ENCODE results near the gene BID. TPM values are rescaled to one million over a fixed set of nuclear protein-coding genes. Genes with fewer than 3 reads are reported as not detected.

BID gene
- total and polyA plus RNA-seq, 4 experiments from 2014 or later = 22.0 to 104 (median 47.7) TPM

GRCh38 chr22:17761138-17761488 lies 13.2 kb downstream of the BID start:
- peaks cover 4% of the 10 kb centered on the region for H3K4me1 ChIP-seq (ENCODE audit: insufficient read depth, low read length)
- no peaks in the 10 kb centered on the region for H3K36me3 ChIP-seq (ENCODE audit: insufficient read depth, low read length)
- H3K9me3 ChIP-seq (ENCODE audit: control insufficient read depth in 1 of 2, low read length in 2 of 2) = no peaks in the 10 kb centered on the region
- no peaks in the 10 kb centered on the region for H3K27me3 ChIP-seq (ENCODE audit: insufficient read depth, low read length)
- H3K36me3 Mint-ChIP-seq = peaks cover 0 to 4% of the 10 kb centered on the region in 2 donors
- no peak for DNase-seq
- no peaks in the 10 kb centered on the region for H3K9me3 Mint-ChIP-seq
- ChIA-PET CTCF (ENCODE audit: partially characterized antibody) (interaction anchor here (2.8 kb wide), 1 partner anchor 25 kb away, joined by 7 read pairs; no protein-coding TSS in a partner anchor), POLR2A (ENCODE audit: partially characterized antibody) (interaction anchor here (0.7 kb wide), 1 partner anchor 263 kb away, joined by 4 read pairs; no protein-coding TSS in a partner anchor)
- intact Hi-C loops (cut with micrococcal nuclease) = no loop called here
- no peak overlapping the region for H3K27ac ChIP-seq (ENCODE audit: low read depth, low read length)
- no peak overlapping the region for H3K4me3 ChIP-seq (ENCODE audit: low read length in 2 of 2)
- H3K27me3 Mint-ChIP-seq = no peaks in the 10 kb centered on the region
- peak overlapping the region in 1 of 7 donors; percentile 18 for H3K27ac Mint-ChIP-seq
- peaks cover 18 to 45% (median 23%) of the 10 kb centered on the region in 4 donors for H3K4me1 Mint-ChIP-seq
- H3K4me3 Mint-ChIP-seq = no peak overlapping the region

- Histone ChIP-seq H3K9me3 (ENCODE audit: control insufficient read depth in 1 of 2, low read length in 2 of 2) (no peaks in the 10 kb centered on the region), H3K27ac (ENCODE audit: low read depth, low read length) (no peak overlapping the region), H3K4me1 (ENCODE audit: insufficient read depth, low read length) (no peaks in the 10 kb centered on the region), H3K36me3 (ENCODE audit: insufficient read depth, low read length) (no peaks in the 10 kb centered on the region), H3K4me3 (ENCODE audit: low read length in 2 of 2) (no peak overlapping the region), H3K27me3 (ENCODE audit: insufficient read depth, low read length) (no peaks in the 10 kb centered on the region)
- Mint-ChIP-seq H3K27ac (peak overlapping the region in 3 of 7 donors; percentile 27 to 67 (median 42)), H3K9me3 (no peaks in the 10 kb centered on the region), H3K27me3 (no peaks in the 10 kb centered on the region), H3K4me3 (no peak overlapping the region), H3K36me3 (no peaks in the 10 kb centered on the region), H3K4me1 (peaks cover 9 to 25% (median 10%) of the 10 kb centered on the region in 4 donors)
- ChIA-PET POLR2A (ENCODE audit: partially characterized antibody) (interaction anchor here (0.6 kb wide), 1 partner anchor 30 kb away, joined by 3 read pairs; no protein-coding TSS in a partner anchor), CTCF (ENCODE audit: partially characterized antibody) (interaction anchor here (1.2 to 1.9 kb wide), 5 partner anchors 10 to 33 kb away, joined by 3 to 20 read pairs (median 9); no protein-coding TSS in a partner anchor)
- intact Hi-C loops (cut with micrococcal nuclease) = loop anchor here (1.0 kb wide), 1 partner anchor 31 kb away; no protein-coding TSS in a partner anchor
- DNase-seq = peak in 1 of 5 donors; percentile 16
These were observed 19.9 kb downstream of the BID start for GRCh38 chr22:17754233-17754925.

GRCh38 chr22:17753401-17753989 lies 20.8 kb downstream of the BID start:
- H3K36me3 Mint-ChIP-seq = no peaks in the 10 kb centered on the region
- no peaks in the 10 kb centered on the region for H3K27me3 ChIP-seq (ENCODE audit: insufficient read depth, low read length)
- H3K4me1 ChIP-seq (ENCODE audit: insufficient read depth, low read length) = no peaks in the 10 kb centered on the region
- DNase-seq = no peak
- H3K4me3 Mint-ChIP-seq = no peak overlapping the region
- no peak overlapping the region for H3K27ac ChIP-seq (ENCODE audit: low read depth, low read length)
- H3K27ac Mint-ChIP-seq = no peak overlapping the region
- H3K9me3 ChIP-seq (ENCODE audit: control insufficient read depth in 1 of 2, low read length in 2 of 2) = no peaks in the 10 kb centered on the region
- no peak overlapping the region for H3K4me3 ChIP-seq (ENCODE audit: low read length in 2 of 2)
- ChIA-PET POLR2A (ENCODE audit: partially characterized antibody) (no interaction called here), CTCF (ENCODE audit: partially characterized antibody) (interaction anchor here (0.7 to 1.9 kb wide), 4 partner anchors 15 to 271 kb away, joined by 3 to 20 read pairs (median 10); partner anchors contain the start of gene MICAL3)
- no peaks in the 10 kb centered on the region for H3K36me3 ChIP-seq (ENCODE audit: insufficient read depth, low read length)
- no peaks in the 10 kb centered on the region for H3K9me3 Mint-ChIP-seq
- H3K4me1 Mint-ChIP-seq = peaks cover 9 to 23% (median 10%) of the 10 kb centered on the region in 4 donors
- H3K27me3 Mint-ChIP-seq = no peaks in the 10 kb centered on the region
- intact Hi-C loops (cut with micrococcal nuclease) = no loop called here

- H3K4me3 Mint-ChIP-seq = no peak overlapping the region
- no peaks in the 10 kb centered on the region for H3K27me3 ChIP-seq (ENCODE audit: insufficient read depth, low read length)
- peaks cover 0 to 2% (median 0%) of the 10 kb centered on the region in 8 donors for H3K9me3 Mint-ChIP-seq
- peak overlapping the region in 3 of 7 donors; percentile 14 to 60 (median 35) for H3K27ac Mint-ChIP-seq
- DNase-seq = no peak
- no peak overlapping the region for H3K27ac ChIP-seq (ENCODE audit: low read depth, low read length)
- ChIA-PET CTCF (ENCODE audit: partially characterized antibody) (interaction anchor here (0.9 to 1.5 kb wide), 3 partner anchors 9 to 326 kb away, joined by 3 to 17 read pairs (median 12); no protein-coding TSS in a partner anchor), POLR2A (ENCODE audit: partially characterized antibody) (no interaction called here)
- peaks cover 7 to 14% (median 8%) of the 10 kb centered on the region in 4 donors for H3K4me1 Mint-ChIP-seq
- no peaks in the 10 kb centered on the region for H3K27me3 Mint-ChIP-seq
- peaks cover 0 to 5% of the 10 kb centered on the region in 2 donors for H3K36me3 Mint-ChIP-seq
- no peaks in the 10 kb centered on the region for H3K9me3 ChIP-seq (ENCODE audit: control insufficient read depth in 1 of 2, low read length in 2 of 2)
- H3K4me3 ChIP-seq (ENCODE audit: low read length in 2 of 2) = no peak overlapping the region
- no peaks in the 10 kb centered on the region for H3K4me1 ChIP-seq (ENCODE audit: insufficient read depth, low read length)
- H3K36me3 ChIP-seq (ENCODE audit: insufficient read depth, low read length) = no peaks in the 10 kb centered on the region
- intact Hi-C loops (cut with micrococcal nuclease) = no loop called here
These were observed 22.7 kb downstream of the BID start for GRCh38 chr22:17751596-17751995.

- Histone ChIP-seq H3K27me3 (ENCODE audit: insufficient read depth, low read length) (no peaks in the 10 kb centered on the region), H3K4me1 (ENCODE audit: insufficient read depth, low read length) (no peaks in the 10 kb centered on the region), H3K27ac (ENCODE audit: low read depth, low read length) (no peak overlapping the region), H3K4me3 (ENCODE audit: low read length in 2 of 2) (no peak overlapping the region), H3K9me3 (ENCODE audit: control insufficient read depth in 1 of 2, low read length in 2 of 2) (no peaks in the 10 kb centered on the region), H3K36me3 (ENCODE audit: insufficient read depth, low read length) (no peaks in the 10 kb centered on the region)
- Mint-ChIP-seq H3K27me3 (no peaks in the 10 kb centered on the region), H3K36me3 (peaks cover 0 to 9% of the 10 kb centered on the region in 2 donors), H3K27ac (peak overlapping the region in 2 of 7 donors; percentile 12 to 42), H3K4me3 (no peak overlapping the region), H3K9me3 (peaks cover 0 to 2% (median 0%) of the 10 kb centered on the region in 8 donors), H3K4me1 (peaks cover 7 to 14% (median 8%) of the 10 kb centered on the region in 4 donors)
- ChIA-PET CTCF (ENCODE audit: partially characterized antibody) (interaction anchor here (1.3 to 15.7 kb wide), 2 partner anchors 9 to 38 kb away, joined by 3 to 240 read pairs; no protein-coding TSS in a partner anchor), POLR2A (ENCODE audit: partially characterized antibody) (no interaction called here)
- intact Hi-C loops (cut with micrococcal nuclease) = no loop called here
- DNase-seq = no peak
These were observed 24.5 kb downstream of the BID start for GRCh38 chr22:17749605-17750395.

- no peaks in the 10 kb centered on the region for H3K27me3 ChIP-seq (ENCODE audit: insufficient read depth, low read length)
- CTCF ChIA-PET (ENCODE audit: partially characterized antibody) = interaction anchor here (1.3 to 15.7 kb wide), 2 partner anchors 8 to 39 kb away, joined by 3 to 240 read pairs; no protein-coding TSS in a partner anchor
- intact Hi-C loops (cut with micrococcal nuclease) = no loop called here
- no peak overlapping the region for H3K27ac ChIP-seq (ENCODE audit: low read depth, low read length)
- no peak for DNase-seq
- H3K4me1 Mint-ChIP-seq = peaks cover 5 to 15% (median 7%) of the 10 kb centered on the region in 4 donors
- no peak overlapping the region for H3K4me3 ChIP-seq (ENCODE audit: low read length in 2 of 2)
- POLR2A ChIA-PET (ENCODE audit: partially characterized antibody) = no interaction called here
- peaks cover 0 to 2% (median 0%) of the 10 kb centered on the region in 8 donors for H3K9me3 Mint-ChIP-seq
- no peaks in the 10 kb centered on the region for H3K36me3 ChIP-seq (ENCODE audit: insufficient read depth, low read length)
- H3K4me1 ChIP-seq (ENCODE audit: insufficient read depth, low read length) = no peaks in the 10 kb centered on the region
- peaks cover 0 to 13% of the 10 kb centered on the region in 2 donors for H3K36me3 Mint-ChIP-seq
- H3K27me3 Mint-ChIP-seq = no peaks in the 10 kb centered on the region
- H3K4me3 Mint-ChIP-seq = no peak overlapping the region
- H3K9me3 ChIP-seq (ENCODE audit: control insufficient read depth in 1 of 2, low read length in 2 of 2) = no peaks in the 10 kb centered on the region
- H3K27ac Mint-ChIP-seq = peak overlapping the region in 1 of 7 donors; percentile 23
These were observed 25.5 kb downstream of the BID start for GRCh38 chr22:17748555-17749353.

Measured in CD4-positive, alpha-beta memory T cell (primary cell).